Lower leg skin (tissue), 3 donors: ENCODE data around the gene TSHZ2.

Experiments used
- POLR2A ChIP-seq, 2 donors: fragments of 450-650 bp; IDR thresholded peaks; one replicate each; pipeline ENCODE4 v1.6.1; 2016 to 2017; ENCODE audit warnings: antibody characterized with exemption in 2 of 2, mild to moderate bottlenecking in 1 of 2, moderate library complexity in 1 of 2
- TF ChIP-seq, protein P1 (sequence below), 3 donors: fragments of 450-650 bp; IDR thresholded peaks; one replicate each; pipeline ENCODE4 v1.5.1; 2016; ENCODE audit warnings: antibody characterized with exemption in 3 of 3, mild to moderate bottlenecking in 3 of 3, moderate library complexity in 2 of 3

DNA sequence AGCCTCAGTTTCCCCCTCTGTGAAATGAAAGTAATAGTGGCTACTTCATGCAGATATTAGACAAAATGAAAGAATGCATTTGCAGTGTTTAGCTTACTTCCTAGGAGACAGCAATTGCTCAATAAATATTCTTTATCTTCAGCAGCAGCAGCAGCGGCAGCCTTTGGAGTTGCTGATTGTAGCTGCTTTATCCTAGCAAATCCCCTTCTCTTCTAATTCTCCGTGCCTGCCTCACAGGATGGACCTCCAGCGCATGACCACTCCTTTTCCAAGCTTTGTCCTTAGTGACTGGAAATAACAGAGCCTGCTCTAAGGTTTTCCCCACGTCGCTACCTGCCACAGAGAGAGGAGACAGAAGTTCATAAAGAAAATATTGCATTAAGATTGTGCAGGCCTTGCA is 279.8 kb downstream of the TSHZ2 start:
- TF ChIP-seq POLR2A (IDR thresholded peaks at IDR 0.05), result no peak
- TF ChIP-seq, protein P1, sequence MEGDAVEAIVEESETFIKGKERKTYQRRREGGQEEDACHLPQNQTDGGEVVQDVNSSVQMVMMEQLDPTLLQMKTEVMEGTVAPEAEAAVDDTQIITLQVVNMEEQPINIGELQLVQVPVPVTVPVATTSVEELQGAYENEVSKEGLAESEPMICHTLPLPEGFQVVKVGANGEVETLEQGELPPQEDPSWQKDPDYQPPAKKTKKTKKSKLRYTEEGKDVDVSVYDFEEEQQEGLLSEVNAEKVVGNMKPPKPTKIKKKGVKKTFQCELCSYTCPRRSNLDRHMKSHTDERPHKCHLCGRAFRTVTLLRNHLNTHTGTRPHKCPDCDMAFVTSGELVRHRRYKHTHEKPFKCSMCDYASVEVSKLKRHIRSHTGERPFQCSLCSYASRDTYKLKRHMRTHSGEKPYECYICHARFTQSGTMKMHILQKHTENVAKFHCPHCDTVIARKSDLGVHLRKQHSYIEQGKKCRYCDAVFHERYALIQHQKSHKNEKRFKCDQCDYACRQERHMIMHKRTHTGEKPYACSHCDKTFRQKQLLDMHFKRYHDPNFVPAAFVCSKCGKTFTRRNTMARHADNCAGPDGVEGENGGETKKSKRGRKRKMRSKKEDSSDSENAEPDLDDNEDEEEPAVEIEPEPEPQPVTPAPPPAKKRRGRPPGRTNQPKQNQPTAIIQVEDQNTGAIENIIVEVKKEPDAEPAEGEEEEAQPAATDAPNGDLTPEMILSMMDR (IDR thresholded peaks at IDR 0.05), result no peak
